GM12891 (cell line): ENCODE measurements around the gene CARD19.

Experiments used
- POLR2A ChIP-seq: IDR thresholded peaks from 2 replicates; pipeline ENCODE4 v1.6.1; 2011; ENCODE audit warnings: low read depth, low read length, control low read depth
- POLR2AphosphoS5 ChIP-seq: IDR thresholded peaks from 2 replicates; pipeline ENCODE4 v1.6.1; 2011; ENCODE audit warnings: low read depth, low read length, control low read depth
- TAF1 ChIP-seq: IDR thresholded peaks from 2 replicates; pipeline ENCODE4 v1.6.1; 2011; ENCODE audit warnings: low read depth, low read length, control low read depth

DNA sequence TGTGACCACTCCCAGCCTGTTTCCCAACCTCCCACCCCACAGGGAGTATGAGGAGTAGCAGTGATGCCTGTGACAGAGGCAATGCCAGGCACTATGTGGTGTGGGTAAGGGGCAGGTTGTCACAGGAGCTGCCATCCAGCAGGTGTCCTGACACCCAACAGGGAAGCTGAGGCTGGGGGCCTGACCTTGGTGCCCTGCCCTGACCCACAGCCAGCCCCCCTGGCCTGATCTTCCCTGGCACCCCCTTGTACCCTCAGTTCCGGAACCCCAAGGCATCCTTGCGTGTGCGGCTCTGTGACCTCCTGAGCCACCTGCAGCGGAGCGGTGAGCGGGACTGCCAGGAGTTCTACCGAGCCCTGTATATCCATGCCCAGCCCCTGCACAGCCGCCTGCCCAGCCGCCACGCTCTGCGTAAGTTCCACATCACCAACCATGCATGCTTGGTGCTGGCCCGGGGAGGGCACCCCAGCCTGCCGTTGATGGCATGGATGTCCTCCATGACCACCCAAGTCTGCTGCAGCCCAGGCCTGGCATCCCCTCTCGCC lies 14.4 kb downstream of the CARD19 start:
- TF ChIP-seq POLR2A (no peak), POLR2AphosphoS5 (no peak), TAF1 (no peak)
